ENCODE results near the gene GOSR1. TPM values are rescaled to one million over a fixed set of nuclear protein-coding genes. Genes with fewer than 3 reads are reported as not detected.
A peak's percentile ranks its signal among the peaks of the same experiment; 100 is the strongest.
"Not testable (repeated sequence)": the region's sequence is repeated elsewhere in the genome, so short reads cannot be mapped to it uniquely, and the experiment has no call there.

The GOSR1 gene
- total RNA-seq, 1 donor from 2014 or later: 24.4 TPM

DNA sequence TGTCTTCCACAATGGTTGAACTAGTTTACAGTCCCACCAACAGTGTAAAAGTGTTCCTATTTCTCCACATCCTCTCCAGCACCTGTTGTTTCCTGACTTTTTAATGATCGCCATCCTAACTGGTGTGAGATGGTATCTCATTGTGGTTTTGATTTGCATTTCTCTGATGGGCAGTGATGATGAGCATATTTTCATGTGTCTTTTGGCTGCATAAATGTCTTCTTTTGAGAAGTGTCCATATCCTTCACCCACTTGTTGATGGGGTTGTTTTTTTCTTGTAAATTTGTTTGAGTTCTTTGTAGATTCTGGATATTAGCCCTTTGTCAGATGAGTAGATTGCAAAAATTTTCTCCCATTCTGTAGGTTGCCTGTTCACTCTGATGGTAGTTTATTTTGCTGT, 84.6 kb downstream of the GOSR1 start:
- DNase-seq (ENCODE audit: low read depth in 2 of 2): not testable (repeated sequence)

- DNase-seq (ENCODE audit: low read depth in 2 of 2): not testable (repeated sequence)
Observed at GRCh38 chr17:30563131-30563904, 86.1 kb downstream of the GOSR1 start.

DNA sequence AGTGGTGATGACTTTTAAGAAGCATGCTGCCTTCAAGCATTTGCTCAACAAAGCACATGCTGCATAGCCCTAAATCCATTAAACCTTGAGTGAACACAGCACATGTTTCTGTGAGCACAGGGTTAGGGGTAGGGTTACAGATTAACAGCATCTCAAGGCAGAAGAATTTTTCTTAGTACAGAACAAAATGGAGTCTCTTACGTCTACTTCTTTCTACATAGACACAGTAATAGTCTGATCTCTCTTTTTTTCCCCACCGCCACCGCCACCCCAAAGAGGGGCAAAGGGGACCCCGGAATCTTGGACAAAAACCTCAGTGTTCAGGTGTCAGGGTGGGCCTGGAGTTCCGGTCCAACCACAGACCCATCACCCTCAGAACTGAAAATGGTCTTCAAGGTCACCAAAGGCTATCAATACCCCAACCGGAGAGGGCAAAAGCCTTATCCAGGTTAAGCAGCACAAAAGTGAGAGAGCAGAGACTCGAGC, 86.7 kb downstream of the GOSR1 start:
- DNase-seq (ENCODE audit: low read depth in 2 of 2): not testable (repeated sequence)

- DNase-seq (ENCODE audit: low read depth in 2 of 2): not testable (repeated sequence)
Observed at GRCh38 chr17:30564422-30565072, 87.3 kb downstream of the GOSR1 start.

GRCh38 chr17:30565073-30565935, 88.1 kb downstream of the GOSR1 start:
- peak in 1 of 2 donors; percentile 10 for DNase-seq (ENCODE audit: low read depth in 2 of 2)

DNA sequence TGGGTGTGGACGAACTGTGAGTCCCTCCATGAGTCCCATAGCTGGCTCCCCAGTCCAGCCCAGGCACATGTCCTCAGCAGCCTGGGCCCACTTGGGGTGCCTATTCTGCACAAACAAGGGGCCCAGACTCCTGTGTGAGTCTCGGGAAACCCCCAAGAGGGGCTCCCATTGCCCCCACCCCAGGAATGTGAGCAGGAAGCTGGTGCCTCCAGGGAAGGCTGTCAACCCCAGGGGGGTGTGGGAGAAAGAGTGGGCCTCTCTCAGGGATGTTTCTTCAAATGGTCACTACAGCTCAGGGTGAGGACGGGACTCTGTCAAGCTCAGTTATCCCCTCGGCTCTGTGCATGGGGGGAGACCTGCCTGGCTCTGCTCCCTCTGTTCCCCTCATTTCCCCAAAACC, 88.9 kb downstream of the GOSR1 start:
- DNase-seq (ENCODE audit: low read depth in 2 of 2): not testable (repeated sequence)

- not testable (repeated sequence) for DNase-seq (ENCODE audit: low read depth in 2 of 2)
Observed at GRCh38 chr17:30566516-30567225, 89.5 kb downstream of the GOSR1 start.

GRCh38 chr17:30567231-30568116, 90.3 kb downstream of the GOSR1 start:
- no peak for DNase-seq (ENCODE audit: low read depth in 2 of 2)

- no peak for DNase-seq (ENCODE audit: low read depth in 2 of 2)
Observed at GRCh38 chr17:30568117-30568430, 90.9 kb downstream of the GOSR1 start.

DNA sequence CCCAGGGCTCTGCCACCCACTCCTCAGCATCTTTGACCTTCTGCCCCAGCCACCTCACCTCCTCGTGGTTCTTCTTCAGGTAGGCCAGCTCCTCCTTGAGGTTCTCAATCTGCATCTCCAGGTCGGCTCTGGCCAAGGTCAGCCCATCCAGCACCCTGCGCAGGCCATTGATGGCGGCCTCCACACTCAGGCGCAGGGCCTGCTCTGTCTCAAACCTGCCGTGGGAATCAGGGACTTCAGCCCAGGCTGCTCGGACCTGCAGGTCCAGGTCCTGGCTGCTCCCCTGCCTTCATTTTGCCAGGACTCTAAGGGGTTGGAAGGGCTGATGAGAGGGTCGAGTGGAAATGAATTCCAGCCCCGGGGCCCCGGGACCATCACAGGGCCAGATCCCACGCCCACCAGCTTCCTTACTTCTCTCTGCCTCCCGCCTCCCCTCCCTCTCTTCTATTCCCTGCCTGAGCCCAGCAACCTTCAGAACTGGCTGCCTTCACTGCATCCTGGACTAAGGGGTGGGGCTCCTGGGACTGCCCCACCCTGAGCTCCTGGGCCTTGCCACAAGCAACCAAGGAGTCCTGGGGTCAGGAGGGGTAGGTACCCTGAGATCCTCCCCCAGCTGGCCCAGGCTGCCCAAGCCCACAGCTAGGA, 92.4 kb downstream of the GOSR1 start:
- not testable (repeated sequence) for DNase-seq (ENCODE audit: low read depth in 2 of 2)

DNA sequence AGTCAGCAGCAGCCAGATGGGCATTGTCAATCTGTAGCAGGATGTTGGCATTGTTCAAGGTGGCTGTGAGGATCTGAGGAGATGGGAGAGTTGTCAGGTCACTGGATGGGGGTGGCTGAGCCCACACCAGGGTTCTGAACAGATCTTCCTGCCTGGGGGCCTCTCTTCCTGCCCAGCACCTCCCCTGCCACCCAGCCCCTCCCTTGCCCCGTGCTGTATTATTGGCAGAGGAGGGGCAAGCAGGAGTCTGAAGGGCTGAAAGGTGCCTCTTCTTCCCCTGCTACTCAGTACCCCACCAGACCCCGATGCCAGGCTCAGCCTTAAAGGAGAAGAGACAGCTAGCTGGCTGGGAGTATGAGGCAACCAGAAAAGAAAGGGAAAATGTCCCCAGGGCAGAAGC, 93.0 kb downstream of the GOSR1 start:
- no peak for DNase-seq (ENCODE audit: low read depth in 2 of 2)

DNA sequence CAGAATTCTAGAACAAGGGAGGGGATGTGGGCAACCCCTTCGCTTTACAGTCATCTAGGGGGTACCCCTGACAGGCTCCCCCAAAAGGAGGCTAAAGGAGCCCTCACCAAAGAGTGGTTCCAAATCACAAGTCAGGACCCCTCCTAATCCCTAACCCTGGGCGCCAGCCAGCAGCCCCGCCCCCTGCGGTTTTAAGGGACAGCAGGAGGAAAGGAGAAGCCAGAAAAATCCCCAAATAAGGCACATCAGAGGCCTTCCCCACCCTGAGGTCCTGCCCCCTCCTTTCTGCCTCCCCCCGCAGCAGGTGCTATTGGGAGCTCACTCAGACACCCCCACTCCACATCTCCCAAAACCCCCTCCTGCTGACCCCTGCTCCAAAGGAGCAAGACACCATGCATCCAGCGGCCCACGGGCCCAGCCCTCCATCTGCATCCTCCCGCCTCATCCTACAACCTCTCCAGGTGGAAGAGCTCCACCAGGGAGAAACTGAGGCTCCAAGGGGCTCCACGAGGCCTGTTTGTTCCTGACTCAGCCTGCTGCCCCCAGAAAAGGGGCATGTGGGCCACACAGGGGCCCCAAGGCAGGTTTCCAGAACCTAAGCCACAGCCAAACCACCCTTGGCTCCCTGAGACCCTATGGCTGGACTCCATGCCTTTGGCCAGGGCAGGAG, 93.5 kb downstream of the GOSR1 start:
- DNase-seq (ENCODE audit: low read depth in 2 of 2): no peak

DNA sequence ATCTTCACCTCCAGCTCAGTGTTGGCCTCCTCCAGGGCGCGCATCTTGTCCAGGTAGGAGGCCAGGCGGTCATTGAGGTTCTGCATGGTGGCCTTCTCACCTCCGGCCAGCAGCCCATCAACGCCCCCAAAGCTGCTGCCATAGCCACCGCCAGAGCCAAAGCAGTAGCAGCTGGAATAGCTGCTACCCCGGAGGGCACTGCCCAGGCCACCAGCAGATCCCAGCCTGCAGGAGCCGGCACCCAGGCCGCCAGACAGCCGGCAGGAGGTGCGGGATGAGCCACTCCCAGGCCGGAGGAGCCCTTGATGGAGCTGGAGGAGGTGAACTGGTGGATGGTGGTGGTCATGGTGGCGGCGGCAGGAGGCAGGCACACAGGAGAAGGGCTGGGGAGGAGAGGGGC, 94.2 kb downstream of the GOSR1 start:
- DNase-seq (ENCODE audit: low read depth in 2 of 2): not testable (repeated sequence)

DNA sequence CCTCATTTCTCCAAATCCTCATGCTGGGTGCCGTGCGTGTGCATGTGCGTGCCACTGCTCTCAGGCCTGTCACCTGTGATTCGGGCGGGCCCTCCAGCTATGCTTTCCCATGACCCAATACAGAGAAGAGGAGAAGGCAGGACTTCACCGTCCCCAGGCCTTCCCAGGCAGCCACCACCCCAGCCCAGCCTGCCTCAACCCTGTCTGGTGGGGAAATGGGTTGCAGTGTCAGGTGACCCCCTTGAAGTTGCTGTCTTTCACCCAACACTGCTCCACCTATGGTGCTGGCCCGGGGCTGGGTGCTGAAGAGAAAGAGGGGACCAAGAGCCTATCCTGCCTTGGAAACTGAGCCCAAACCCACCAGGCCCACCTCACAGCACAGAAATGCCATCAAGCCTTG, 94.7 kb downstream of the GOSR1 start:
- no peak for DNase-seq (ENCODE audit: low read depth in 2 of 2)

GRCh38 chr17:30572651-30573554, 95.7 kb downstream of the GOSR1 start:
- DNase-seq (ENCODE audit: low read depth in 2 of 2): not testable (repeated sequence)

DNA sequence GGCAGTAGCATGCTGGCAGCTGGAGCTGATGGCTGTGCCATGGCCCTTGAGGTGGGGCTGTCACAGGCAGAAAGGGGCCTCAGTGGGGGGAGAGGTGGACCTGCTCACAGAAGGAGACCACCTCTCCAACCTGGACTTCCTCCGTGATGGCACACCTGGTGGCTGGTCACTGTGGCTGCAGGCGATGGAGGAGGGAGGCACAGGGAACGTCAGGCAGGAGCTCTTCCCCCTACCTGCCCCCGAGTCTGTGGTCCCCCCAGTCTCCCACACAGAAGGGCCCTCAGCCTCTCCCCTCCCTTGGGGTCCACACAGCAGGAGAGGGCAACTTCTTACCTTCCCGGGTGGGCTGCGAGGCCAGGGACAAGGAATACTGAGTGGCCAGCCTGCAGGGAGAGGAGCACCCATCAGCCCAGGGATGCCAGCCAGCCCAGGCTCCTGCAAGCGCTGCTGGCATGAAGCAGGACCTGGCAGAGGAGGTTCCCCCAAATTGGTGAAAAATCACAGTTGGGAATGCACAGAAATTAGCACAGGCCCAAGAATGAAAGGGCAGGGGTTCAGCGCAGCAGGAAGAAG, 96.5 kb downstream of the GOSR1 start:
- DNase-seq (ENCODE audit: low read depth in 2 of 2): no peak

GRCh38 chr17:30574309-30574708, 97.1 kb downstream of the GOSR1 start:
- DNase-seq (ENCODE audit: low read depth in 2 of 2): not testable (repeated sequence)

DNA sequence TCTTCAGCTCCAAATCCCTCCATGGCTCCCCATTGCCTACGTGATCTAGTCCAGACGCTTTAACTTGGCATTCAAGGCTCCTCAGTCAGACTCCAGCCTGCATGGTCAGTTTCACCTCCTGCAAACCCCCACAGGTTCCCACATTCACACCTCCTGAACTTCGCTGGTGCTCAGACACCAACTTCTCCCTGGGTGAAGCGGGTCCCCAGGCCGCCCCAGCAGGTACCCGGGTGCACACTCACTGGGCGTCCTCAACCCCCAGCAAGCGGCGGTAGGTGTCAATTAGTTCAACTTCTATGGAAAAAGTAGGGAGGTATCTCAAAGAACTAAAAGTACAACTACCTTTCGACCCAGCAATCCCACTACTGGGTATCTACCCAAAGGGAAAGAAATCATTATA, 97.6 kb downstream of the GOSR1 start:
- not testable (repeated sequence) for DNase-seq (ENCODE audit: low read depth in 2 of 2)
